ENCODE data around the gene CDON. TPM values are rescaled to one million over a fixed set of nuclear protein-coding genes. Genes with fewer than 3 reads are reported as not detected.

CDON gene
- total and polyA plus RNA-seq, 2 of the 13 experiments (the other 11 are each of a cell fraction or from before 2014, with no cell fraction given): 9.6 to 12.8 TPM

DNA sequence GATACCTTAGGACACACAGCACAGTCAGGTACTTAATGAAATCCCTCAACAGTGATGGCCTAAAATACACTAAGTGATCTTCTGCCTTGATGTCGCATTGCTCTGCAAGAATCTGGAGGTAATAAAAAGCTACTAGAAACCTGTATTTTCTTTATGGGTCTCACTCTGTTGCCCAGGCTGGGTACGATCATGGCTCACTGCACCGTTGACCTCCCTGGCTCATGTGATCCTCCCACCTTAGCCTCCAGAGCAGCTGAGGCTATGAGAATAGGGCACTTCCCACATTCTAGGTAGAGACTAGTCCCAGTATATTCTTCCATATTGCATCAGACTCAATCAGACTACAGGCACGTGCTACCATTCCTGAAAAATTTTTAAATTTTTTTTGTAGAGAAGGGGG lies 95.2 kb downstream of the CDON start (continued):
- no peak for TF ChIP-seq SOX5 (CRISPR knock-in tag; IDR thresholded peaks at IDR 0.05; ENCODE audit: borderline replicate concordance)
- TF ChIP-seq TOE1 (CRISPR knock-in tag; IDR thresholded peaks at IDR 0.05): no peak
- TF ChIP-seq TAF15 (IDR thresholded peaks at IDR 0.05; ENCODE audit: low read depth, low read length, poor library complexity, severe bottlenecking): no peak
- TF ChIP-seq, protein P1, sequence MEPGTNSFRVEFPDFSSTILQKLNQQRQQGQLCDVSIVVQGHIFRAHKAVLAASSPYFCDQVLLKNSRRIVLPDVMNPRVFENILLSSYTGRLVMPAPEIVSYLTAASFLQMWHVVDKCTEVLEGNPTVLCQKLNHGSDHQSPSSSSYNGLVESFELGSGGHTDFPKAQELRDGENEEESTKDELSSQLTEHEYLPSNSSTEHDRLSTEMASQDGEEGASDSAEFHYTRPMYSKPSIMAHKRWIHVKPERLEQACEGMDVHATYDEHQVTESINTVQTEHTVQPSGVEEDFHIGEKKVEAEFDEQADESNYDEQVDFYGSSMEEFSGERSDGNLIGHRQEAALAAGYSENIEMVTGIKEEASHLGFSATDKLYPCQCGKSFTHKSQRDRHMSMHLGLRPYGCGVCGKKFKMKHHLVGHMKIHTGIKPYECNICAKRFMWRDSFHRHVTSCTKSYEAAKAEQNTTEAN (CRISPR knock-in tag; conservative IDR thresholded peaks at IDR 0.05): no peak

- Histone ChIP-seq H3K9ac (ENCODE audit: insufficient read depth, low read depth, low read length) (no peak overlapping the region), H4K20me1 (ENCODE audit: insufficient read depth, low read length) (no peaks in the 10 kb centered on the region), H2AFZ (ENCODE audit: low read length) (no peak overlapping the region), H3K79me2 (ENCODE audit: insufficient read depth, low read length) (no peaks in the 10 kb centered on the region), H3K4me2 (ENCODE audit: low read depth, low read length) (no peak overlapping the region), H3K27ac (ENCODE audit: extremely low read length, insufficient read depth, low read length) (no peak overlapping the region), H3K36me3 (replicated peaks in 1 of 2; ENCODE audit: control insufficient read depth in 1 of 2, insufficient read depth in 2 of 2, low read length in 2 of 2) (peaks cover 0 to 32% of the 10 kb centered on the region in 2 experiments; a peak in 3 of 5 replicates), H3K4me3 (replicated peaks in 1 of 3; ENCODE audit: insufficient read depth in 1 of 3, low read depth in 2 of 3, low read length in 3 of 3) (no peak overlapping the region), H3K27me3 (ENCODE audit: control insufficient read depth in 1 of 2, insufficient read depth in 2 of 2, low read length in 2 of 2) (no peaks in the 10 kb centered on the region), H3K9me3 (ENCODE audit: low read length) (no peaks in the 10 kb centered on the region), H3K4me1 (ENCODE audit: insufficient read depth, low read length) (no peaks in the 10 kb centered on the region)
- WGBS (ENCODE audit: low lambda C conversion rate): 94% methylated on average over 6 of the region's 6 CpGs
- CTCF ChIA-PET (ENCODE audit: low intra/inter-chr PET ratio, low total read pairs): no interaction called here
- FAIRE-seq (no peak), ATAC-seq (no peak), DNase-seq (ENCODE audit: low spot score) (no peak)
- intact Hi-C loops (cut with micrococcal nuclease; ENCODE audit: unreplicated experiment): no loop called here
- POLR2A ChIA-PET: no interaction called here
- TF ChIP-seq SALL1 (CRISPR knock-in tag; IDR thresholded peaks at IDR 0.05): no peak
- BruUV-seq (replicated peaks): no TSS peak
- in situ Hi-C loops (cut with HindIII; ENCODE audit: extremely low pct_ligation_motif_present, low pct_unique_long_range_greater_than_20kb): no loop called here
Measured at GRCh38 chr11:125960771-125961170, 101.9 kb downstream of the CDON start.

DNA sequence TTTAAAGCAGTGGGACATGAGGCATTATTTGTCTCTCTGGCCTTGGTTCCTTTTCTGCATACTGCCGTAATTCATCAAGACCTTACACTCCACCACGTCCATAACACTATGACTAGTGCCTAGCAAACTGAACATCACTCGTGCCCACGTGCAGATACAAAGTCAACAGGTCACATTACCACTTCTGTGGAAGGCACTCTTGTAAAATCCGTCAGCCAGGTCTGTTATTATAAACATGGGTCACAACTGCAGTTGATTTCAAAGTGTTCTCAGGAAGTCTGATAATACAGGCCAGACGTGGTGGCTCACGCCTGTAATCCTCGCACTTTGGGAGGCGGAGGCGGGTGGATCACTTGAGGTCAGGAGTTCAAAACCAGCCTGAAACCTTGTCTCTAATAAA lies 102.7 kb downstream of the CDON start:
- Histone ChIP-seq H3K4me1 (ENCODE audit: insufficient read depth, low read length) (no peaks in the 10 kb centered on the region), H3K4me3 (replicated peaks in 1 of 3; ENCODE audit: insufficient read depth in 1 of 3, low read depth in 2 of 3, low read length in 3 of 3) (no peak overlapping the region), H2AFZ (ENCODE audit: low read length) (no peak overlapping the region), H3K27me3 (ENCODE audit: control insufficient read depth in 1 of 2, insufficient read depth in 2 of 2, low read length in 2 of 2) (no peaks in the 10 kb centered on the region), H3K36me3 (replicated peaks in 1 of 2; ENCODE audit: control insufficient read depth in 1 of 2, insufficient read depth in 2 of 2, low read length in 2 of 2) (peaks cover 0 to 32% of the 10 kb centered on the region in 2 experiments; a peak in 3 of 5 replicates), H4K20me1 (ENCODE audit: insufficient read depth, low read length) (no peaks in the 10 kb centered on the region), H3K27ac (ENCODE audit: extremely low read length, insufficient read depth, low read length) (no peak overlapping the region), H3K9ac (ENCODE audit: insufficient read depth, low read depth, low read length) (no peak overlapping the region), H3K9me3 (ENCODE audit: low read length) (no peaks in the 10 kb centered on the region), H3K4me2 (ENCODE audit: low read depth, low read length) (no peak overlapping the region), H3K79me2 (ENCODE audit: insufficient read depth, low read length) (no peaks in the 10 kb centered on the region)
- no TSS peak for BruUV-seq (replicated peaks)
- no peak for FAIRE-seq
- in situ Hi-C loops (cut with HindIII; ENCODE audit: extremely low pct_ligation_motif_present, low pct_unique_long_range_greater_than_20kb): no loop called here
- CTCF ChIA-PET (ENCODE audit: low intra/inter-chr PET ratio, low total read pairs): no interaction called here
- no peak for DNase-seq (ENCODE audit: low spot score)
- no peak for ATAC-seq
- 95% methylated on average over 10 of the region's 10 CpGs for WGBS (ENCODE audit: low lambda C conversion rate)
- intact Hi-C loops (cut with micrococcal nuclease; ENCODE audit: unreplicated experiment): no loop called here
- POLR2A ChIA-PET: no interaction called here
- no peak for TF ChIP-seq REXO4 (CRISPR knock-in tag; IDR thresholded peaks at IDR 0.05; ENCODE audit: borderline replicate concordance)
- TF ChIP-seq ZNF512B (CRISPR knock-in tag; IDR thresholded peaks at IDR 0.05; ENCODE audit: borderline replicate concordance): no peak
- no peak for TF ChIP-seq ZNF615 (CRISPR knock-in tag; IDR thresholded peaks at IDR 0.05; ENCODE audit: borderline replicate concordance)
- no peak for TF ChIP-seq ZNF30 (CRISPR knock-in tag; IDR thresholded peaks at IDR 0.05)
- no peak for TF ChIP-seq KLF11 (CRISPR knock-in tag; IDR thresholded peaks at IDR 0.05)
- TF ChIP-seq GATAD1 (CRISPR knock-in tag; IDR thresholded peaks at IDR 0.05): no peak
- TF ChIP-seq EHMT2 (IDR thresholded peaks at IDR 0.05; ENCODE audit: borderline replicate concordance, low read depth, low read length): no peak
- TF ChIP-seq ZNF10 (CRISPR knock-in tag; IDR thresholded peaks at IDR 0.05; ENCODE audit: borderline replicate concordance, low read depth): no peak
- no peak for TF ChIP-seq BRCA1 (CRISPR knock-in tag; IDR thresholded peaks at IDR 0.05)
- TF ChIP-seq ZNF510 (CRISPR knock-in tag; IDR thresholded peaks at IDR 0.05; ENCODE audit: low read depth): no peak

Measured in HepG2 (cell line).